GM18505 (cell line): Measurements from ENCODE around the gene MS4A6E.

Experiments
- ATAC-seq: cut with Tn5 transposase; IDR thresholded peaks from one replicate; pipeline ENCODE4 v1.9.1; 2021; ENCODE audit not compliant: unreplicated experiment
- POLR2A ChIP-seq: IDR thresholded peaks from 4 replicates; pipeline ENCODE4 v1.6.1; 2011; ENCODE audit warnings: borderline replicate concordance; ENCODE audit not compliant: insufficient read depth, insufficient read length; ENCODE audit errors: extremely low read depth

Gene MS4A6E

GRCh38 chr11:60314635-60315321 is 12.3 kb upstream of the MS4A6E start:
- no peak for ATAC-seq

GRCh38 chr11:60315871-60316270 is 11.2 kb upstream of the MS4A6E start:
- TF ChIP-seq POLR2A: no peak
- ATAC-seq: no peak

More at GRCh38 chr11:60314635-60315321, 12.3 kb upstream of the MS4A6E start:
- no peak for TF ChIP-seq POLR2A

DNA sequence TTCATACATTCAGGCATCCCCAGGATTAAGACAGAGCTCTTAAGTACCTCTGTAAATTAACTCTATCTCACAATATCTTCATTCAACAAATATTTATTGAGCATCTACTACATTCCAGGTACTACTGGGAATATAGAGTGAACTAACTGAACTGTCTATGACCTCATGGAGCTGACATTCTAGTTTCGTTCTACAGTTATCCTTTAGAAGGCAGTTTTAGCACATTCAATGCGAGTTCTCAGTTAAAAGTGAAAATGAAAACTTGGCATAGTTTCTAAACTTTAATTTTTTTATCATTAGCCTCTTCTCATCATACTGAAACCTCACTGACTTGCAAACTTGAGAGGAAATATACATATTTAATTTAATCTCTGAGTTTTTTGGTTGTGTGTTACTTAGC is 10.7 kb upstream of the MS4A6E start:
- no peak for ATAC-seq
- TF ChIP-seq POLR2A: no peak

- ATAC-seq: no peak
- no peak for TF ChIP-seq POLR2A
These were observed 8.3 kb upstream of the MS4A6E start for GRCh38 chr11:60318726-60319125.

GRCh38 chr11:60321051-60321450 is 6.0 kb upstream of the MS4A6E start:
- TF ChIP-seq POLR2A: no peak
- ATAC-seq: no peak

- ATAC-seq: no peak
- TF ChIP-seq POLR2A: no peak
These were observed 1.4 kb downstream of the MS4A6E start for GRCh38 chr11:60328460-60328859.

DNA sequence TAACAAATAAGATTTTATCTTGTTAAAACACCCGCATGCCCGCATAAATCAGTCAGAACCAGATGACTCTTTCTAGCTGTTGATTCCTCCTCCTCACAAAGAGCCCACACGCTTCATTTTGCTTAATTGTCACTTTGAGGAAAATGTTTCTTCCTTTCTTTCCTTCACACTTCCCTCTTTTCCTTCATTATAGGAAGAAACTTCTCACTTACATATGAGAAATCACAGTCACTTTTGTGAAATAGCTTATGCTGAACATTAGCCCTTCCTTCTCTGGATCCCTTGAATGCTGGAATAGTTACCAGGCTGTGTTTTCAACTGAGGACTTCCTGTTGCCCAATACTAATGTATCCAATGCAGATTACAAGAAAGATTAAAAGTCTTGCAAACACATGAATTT is 5.8 kb downstream of the MS4A6E start:
- TF ChIP-seq POLR2A: no peak
- no peak for ATAC-seq

DNA sequence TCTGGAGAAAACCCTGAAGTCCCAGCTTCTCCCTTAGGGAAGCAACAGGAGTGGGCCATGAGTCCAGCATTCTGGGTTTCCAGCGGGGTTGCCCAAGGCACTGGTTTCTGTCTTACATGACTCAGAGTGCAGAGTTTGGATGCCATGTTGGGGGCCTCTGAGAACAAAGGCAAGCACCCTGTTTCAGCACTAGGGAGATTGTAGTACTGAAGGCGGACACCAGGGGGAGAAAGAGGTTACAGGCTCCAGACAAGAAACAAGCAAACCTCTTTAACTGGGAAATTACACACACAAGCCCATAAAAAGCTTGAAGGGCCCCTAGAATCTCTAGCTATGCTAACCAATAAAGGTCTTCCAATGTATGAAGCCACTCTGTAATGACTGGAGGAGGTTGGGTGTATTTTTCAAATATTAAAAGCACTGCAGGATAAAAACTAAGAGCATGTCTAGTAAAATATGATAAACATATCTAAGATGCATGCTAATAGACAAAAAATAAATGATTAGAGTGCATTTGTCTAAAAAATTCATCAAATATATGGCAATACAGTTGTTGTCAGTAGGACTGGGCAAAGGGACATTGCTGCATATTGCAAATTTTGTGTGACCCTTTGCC is 7.1 kb downstream of the MS4A6E start:
- no peak for ATAC-seq
- no peak for TF ChIP-seq POLR2A

DNA sequence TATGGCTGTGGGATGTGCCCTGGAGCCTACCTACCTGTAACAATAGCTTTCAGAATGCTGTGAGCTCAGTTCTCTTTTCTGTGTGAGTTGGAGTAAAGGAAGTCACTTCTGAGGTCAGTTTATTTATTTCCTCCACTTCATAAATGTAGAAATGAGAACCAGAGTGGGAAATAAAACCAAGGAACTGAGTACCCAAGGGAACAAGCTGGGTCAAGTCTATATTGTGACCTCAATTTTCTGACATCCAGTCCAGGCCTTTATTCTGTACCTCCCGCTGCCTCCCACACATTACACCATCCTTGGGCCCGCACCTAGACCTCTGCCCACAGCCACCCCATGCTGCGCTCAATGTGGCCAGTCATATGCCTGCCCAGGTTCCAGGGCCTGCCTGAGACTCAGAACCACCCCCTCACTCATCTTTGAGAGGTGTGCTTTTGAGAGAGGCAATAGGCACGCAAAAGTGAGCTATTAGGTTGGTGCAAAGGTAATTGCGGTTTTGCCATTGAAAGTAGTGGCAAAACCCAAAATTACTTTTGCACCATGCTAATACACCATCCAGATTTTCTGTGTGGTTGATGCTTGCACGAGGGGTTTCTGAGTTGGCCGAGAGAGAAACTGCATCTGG is 9.8 kb downstream of the MS4A6E start:
- ATAC-seq: no peak

DNA sequence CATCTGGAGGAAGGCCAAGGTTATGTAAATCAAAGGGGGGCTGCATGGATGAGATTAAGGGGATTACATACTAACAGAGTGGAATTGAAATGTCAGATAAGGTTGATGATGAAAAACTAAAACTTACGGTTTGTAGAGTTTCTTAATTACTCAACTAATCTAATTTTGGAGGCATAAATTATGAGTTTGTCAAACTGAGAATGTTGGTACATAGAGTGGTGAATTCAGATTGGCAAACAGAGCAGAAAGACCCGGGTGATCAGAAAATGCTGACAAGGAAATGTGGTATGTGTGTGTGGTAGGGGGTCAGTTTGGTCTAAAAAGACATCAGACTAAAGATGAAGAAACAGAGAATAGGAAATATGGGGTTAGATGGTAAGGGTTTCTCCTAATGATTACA is 11.0 kb downstream of the MS4A6E start:
- ATAC-seq: no peak
- no peak for TF ChIP-seq POLR2A

More for the DNA sequence above, 9.8 kb downstream of the MS4A6E start:
- TF ChIP-seq POLR2A: no peak

DNA sequence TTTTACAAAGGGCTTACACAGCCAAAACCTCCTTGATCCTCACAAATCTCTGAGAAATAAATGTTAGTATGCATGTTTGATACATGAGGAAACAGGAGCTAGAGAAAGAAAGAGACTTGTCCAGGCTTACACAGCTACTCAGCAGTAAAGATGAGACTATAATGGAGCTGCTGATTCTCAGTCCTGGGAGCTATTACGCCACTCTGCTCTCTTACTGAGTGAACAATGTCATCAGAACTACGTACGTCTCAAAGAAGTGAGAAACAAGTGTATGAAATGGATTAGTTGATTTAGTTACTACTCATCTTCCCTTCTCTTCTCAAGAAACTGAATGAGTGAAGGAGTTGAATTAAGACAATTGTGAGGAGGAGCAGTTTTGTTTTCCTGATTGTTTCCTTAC is 12.3 kb downstream of the MS4A6E start:
- TF ChIP-seq POLR2A: no peak
- no peak for ATAC-seq

- TF ChIP-seq POLR2A: no peak
- ATAC-seq: no peak
These were observed 16.1 kb downstream of the MS4A6E start for GRCh38 chr11:60343094-60343704.

DNA sequence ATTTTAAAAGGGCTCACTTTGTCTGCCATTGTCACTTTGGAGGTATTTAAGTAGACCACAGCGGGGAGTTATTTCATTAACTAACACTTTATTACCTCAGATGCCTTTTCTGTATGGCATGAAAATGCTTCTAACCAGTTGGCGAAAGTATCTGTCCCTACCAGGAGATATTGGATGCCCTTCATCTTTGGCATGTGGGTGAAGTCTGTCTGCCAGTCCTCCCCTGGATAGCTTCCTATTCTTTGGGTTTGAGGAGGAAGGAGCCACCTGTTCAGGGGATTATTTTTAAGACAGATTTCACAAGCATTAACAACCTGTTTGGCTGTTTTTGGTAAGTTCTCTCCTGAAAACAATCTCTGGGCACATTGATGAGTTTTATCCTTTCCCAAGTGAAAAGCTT is 17.1 kb downstream of the MS4A6E start:
- no peak for TF ChIP-seq POLR2A
- ATAC-seq: no peak

GRCh38 chr11:60345489-60345888 is 18.4 kb downstream of the MS4A6E start:
- ATAC-seq: no peak

More at GRCh38 chr11:60345489-60345888, 18.4 kb downstream of the MS4A6E start:
- TF ChIP-seq POLR2A: no peak
